Ramos (cell line): ENCODE results near the gene TMPRSS9.

Source experiments
- in situ Hi-C: fragments of 300-500 bp; cut with MboI; formaldehyde crosslinking; loops from one replicate; pipeline ENCODE4 v1.14.3; 2022; ENCODE audit warnings: low sequenced_read_pairs; ENCODE audit not compliant: unreplicated experiment

The TMPRSS9 gene

GRCh38 chr19:2385053-2385721 lies 25.1 kb downstream of the TMPRSS9 start:
- in situ Hi-C loops = no loop called here

DNA sequence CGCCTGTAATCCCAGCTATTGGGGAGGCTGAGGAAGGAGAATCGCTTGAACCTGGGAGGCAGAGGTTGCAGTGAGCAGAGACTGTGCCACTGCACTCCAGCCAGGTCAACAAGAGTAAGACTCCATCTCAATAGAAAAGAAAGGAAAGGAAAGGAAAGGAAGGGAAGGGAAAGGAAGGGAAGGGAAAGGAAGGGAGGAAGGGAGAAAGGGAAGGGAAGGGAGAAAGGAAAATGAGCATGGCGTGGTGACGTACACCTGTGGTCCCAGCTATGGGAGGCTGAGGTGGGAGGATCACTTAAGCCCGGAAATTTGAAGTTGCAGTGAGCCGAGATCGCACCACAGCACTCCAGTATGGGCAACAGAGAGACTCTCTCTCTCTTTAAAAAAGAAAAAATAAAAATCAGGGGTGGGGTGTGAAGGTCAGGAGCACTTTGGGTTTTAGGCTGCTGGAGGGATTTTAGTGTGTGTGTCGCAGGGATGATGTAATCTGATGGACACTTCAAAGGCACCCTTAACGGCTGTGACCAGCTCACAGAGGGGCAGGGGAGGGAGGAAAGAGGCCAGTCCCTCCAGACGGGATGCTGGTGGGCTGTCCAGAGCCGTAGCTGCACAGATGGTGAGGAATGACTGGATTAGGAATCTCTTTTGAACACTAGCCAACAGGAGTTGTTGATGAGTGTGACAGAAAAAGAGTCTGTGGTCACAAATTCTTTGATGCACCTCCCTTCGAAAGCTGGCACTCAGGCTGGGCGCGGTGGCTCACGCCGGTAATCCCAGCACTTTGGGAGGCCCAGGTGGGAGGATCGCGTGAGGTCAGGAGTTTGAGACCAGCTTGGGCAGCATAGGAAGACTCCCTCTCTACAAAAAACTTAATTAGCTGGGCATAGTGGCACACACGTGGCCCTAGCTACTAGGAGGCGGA lies 27.6 kb downstream of the TMPRSS9 start:
- in situ Hi-C loops = no loop called here

GRCh38 chr19:2389594-2389993 lies 29.5 kb downstream of the TMPRSS9 start:
- in situ Hi-C loops = no loop called here

- in situ Hi-C loops = loop anchor here (5.0 to 10.0 kb wide), 2 partner anchors 159 to 236 kb away; partner anchors contain the start of gene AP3D1
Measured at GRCh38 chr19:2391118-2391725, 31.2 kb downstream of the TMPRSS9 start.

- in situ Hi-C loops = loop anchor here (5.0 to 10.0 kb wide), 2 partner anchors 160 to 238 kb away; partner anchors contain the start of gene AP3D1
Measured at GRCh38 chr19:2392366-2392765, 32.3 kb downstream of the TMPRSS9 start.

DNA sequence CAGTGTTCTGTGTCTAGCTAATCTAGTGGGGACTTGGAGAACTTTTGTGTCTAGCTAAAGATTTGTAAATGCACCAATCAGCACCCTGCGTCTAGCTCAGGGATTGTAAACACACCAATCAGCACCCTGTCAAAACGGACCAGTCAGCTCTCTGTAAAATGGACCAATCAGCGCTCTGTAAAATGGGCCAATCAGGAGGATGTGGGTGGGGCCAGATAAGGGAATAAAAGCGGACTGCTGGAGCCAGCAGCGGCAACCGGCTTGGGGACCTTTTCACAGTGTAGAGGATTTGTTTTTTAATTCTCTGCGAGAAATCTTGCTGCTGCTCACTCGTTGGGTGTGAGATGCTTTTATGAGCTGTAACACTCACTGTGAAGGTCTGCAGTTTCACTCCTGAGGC lies 32.8 kb downstream of the TMPRSS9 start:
- in situ Hi-C loops = loop anchor here (5.0 to 10.0 kb wide), 2 partner anchors 161 to 238 kb away; partner anchors contain the start of gene AP3D1

DNA sequence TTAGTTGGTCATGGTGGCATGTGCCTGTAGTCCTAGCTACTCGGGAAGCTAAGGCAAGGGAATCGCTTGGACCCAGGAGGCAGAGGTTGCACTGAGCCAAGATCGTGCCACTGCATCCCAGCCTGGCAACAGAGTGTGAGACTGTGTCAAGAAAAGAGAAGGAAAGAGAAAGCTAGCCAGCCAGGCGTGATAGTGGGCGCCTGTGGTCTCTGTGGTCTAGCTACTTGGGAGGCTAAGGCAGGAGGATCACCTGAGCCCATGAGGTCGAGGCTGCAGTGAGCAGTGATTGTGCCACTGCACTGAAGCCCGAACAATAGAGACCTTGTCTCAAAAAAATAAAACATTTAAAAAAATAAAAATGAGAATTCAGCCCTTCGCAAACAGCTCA lies 34.0 kb downstream of the TMPRSS9 start:
- in situ Hi-C loops = loop anchor here (5.0 to 10.0 kb wide), 2 partner anchors 162 to 239 kb away; partner anchors contain the start of gene AP3D1

DNA sequence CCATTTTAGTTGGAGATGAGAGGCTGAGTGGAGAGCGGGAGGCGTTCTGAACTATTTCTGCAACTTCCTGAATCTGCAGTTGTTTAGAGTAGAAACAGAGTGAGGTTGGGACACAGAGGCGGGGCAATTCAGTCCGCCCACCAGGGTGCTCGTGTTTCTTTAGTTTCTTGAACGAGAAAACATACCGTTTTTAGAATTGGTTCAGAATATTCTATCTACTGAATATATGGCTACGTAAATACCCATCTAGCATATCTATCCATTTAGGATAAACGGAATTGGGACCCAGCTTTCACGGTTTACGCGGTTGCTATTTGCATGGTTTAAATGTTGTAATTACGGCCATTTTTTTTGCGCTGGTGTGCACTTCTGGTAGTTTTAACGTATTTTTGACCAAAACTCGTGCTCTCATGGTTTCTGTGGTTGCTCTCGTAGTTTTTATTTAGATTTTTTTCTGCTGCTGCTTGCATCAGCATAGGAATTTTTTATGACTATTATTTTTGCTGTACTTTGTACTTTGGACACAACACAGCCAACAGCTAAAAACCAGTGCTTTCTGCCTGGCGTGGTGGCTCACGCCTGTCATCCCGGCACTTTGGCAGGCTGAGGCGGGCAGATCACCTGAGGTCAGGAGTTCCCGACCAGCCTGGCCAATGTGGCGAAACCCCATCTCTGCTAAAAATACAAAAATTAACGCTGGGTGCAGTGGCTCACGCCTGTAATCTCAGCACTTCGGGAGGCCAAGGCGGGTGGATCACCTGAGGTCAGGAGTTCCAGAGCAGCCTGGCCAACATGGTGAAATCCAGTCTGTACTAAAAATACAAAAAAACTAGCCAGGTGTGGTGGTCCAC lies 34.6 kb downstream of the TMPRSS9 start:
- in situ Hi-C loops = loop anchor here (5.0 to 10.0 kb wide), 2 partner anchors 162 to 240 kb away; partner anchors contain the start of gene AP3D1

GRCh38 chr19:2395293-2395829 lies 35.3 kb downstream of the TMPRSS9 start:
- in situ Hi-C loops = loop anchor here (10.0 kb wide), 1 partner anchor 241 kb away; the partner anchor contains the start of gene AP3D1

DNA sequence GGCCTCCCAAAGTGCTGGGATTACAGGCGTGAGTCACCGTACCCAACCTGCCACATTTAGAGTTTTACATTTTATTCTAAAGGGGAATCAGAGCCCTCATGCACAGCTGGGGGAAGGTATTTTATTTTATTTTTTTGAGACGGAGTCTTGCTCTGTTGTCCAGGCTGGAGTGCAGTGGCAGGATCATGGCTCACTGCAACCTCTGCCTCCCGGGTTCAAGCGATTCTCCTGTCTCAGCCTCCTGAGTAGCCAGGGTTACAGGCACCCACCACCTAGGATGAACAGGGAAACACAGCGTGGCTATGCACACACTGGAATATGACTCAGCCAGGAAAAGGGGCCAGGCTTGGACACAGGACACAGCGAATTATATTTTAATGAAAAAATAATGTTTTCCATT lies 37.1 kb downstream of the TMPRSS9 start:
- in situ Hi-C loops = loop anchor here (10.0 kb wide), 1 partner anchor 242 kb away; the partner anchor contains the start of gene AP3D1

DNA sequence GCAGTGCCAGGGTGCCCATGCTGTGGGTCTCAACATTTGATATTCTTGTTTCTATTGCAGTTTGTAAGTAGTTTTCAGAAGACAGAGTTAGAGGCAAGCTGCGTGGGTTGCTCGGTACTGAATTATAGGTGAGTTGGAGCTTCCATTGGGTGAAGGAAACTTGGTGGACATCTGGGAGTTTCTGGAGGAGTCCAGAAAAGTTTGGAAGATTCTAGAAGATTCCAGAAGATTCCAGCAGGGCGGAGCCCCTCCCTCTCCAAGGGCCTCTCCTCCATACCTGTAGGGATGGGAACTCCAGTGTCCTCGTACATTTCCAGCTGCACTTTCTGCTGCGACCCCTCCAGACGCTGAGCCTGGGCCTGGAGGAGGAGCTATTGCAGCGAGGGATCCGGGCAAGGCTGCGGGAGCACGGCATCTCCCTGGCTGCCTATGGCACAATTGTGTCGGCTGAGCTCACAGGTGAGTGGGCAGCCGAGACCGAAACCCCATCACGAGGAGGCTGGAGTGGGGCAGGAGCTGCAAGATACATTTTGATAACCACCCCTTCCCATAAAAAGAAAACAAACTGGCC lies 38.8 kb downstream of the TMPRSS9 start:
- in situ Hi-C loops = loop anchor here (10.0 kb wide), 1 partner anchor 244 kb away; the partner anchor contains the start of gene AP3D1

DNA sequence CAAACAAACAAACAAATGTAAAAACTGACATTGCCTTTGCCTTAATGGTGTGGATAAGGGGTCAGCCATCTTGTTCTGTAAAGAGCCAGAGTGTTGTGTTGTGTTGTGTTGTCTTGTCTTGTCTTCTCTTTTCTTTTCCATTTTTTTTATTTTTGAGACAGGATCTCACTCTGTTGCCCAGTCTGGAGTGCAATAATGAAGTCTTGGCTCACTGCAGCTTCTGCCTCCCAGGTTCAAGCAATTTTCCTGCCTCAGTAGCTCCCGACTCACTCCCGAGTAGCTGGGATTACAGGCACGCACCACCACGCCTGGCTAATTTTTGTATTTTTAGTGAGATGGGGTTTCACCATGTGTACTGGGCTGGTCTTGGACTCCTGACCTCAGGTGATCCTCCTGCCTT lies 39.5 kb downstream of the TMPRSS9 start:
- in situ Hi-C loops = loop anchor here (10.0 kb wide), 1 partner anchor 245 kb away; the partner anchor contains the start of gene AP3D1

DNA sequence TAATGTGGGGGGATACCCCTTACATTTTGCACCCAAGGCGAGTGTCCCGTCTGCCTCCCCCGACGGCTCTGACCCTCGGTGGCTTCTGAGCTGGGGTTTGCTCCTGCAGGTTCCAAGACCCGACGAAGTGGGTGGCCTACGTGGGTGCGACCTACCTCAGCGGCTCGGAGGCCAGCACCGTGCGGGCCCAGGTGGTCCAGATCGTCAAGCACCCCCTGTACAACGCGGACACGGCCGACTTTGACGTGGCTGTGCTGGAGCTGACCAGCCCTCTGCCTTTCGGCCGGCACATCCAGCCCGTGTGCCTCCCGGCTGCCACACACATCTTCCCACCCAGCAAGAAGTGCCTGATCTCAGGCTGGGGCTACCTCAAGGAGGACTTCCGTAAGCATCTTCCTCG lies 48.2 kb downstream of the TMPRSS9 start:
- in situ Hi-C loops = no loop called here

DNA sequence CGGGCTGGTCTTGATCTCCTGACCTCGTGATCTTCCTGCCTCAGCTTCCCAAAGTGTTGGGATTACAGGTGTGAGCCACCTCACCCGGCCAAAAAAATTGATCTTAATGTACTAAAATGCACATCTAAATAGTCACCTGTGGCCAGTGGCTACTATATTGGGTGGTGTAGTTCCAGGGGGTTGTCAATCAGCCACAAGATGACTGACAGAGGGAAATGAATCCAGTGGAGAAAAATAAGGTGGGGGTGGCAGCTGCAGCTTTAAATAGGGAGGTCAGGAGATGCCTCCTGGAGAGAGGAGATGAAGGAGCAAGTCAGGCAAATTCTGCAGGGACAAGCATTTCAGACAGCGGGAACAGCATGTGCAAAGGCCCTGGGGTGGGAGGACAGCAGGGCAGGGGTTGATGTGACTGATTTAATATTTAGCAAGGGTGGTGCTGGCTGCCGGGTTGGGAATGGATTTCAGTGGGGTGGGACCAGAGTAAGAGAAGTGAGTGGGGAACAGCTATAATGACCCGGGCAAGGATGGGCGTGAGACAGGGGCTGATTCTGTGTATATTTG lies 49.4 kb downstream of the TMPRSS9 start:
- in situ Hi-C loops = no loop called here

GRCh38 chr19:2410023-2410422 lies 50.0 kb downstream of the TMPRSS9 start:
- in situ Hi-C loops = no loop called here

DNA sequence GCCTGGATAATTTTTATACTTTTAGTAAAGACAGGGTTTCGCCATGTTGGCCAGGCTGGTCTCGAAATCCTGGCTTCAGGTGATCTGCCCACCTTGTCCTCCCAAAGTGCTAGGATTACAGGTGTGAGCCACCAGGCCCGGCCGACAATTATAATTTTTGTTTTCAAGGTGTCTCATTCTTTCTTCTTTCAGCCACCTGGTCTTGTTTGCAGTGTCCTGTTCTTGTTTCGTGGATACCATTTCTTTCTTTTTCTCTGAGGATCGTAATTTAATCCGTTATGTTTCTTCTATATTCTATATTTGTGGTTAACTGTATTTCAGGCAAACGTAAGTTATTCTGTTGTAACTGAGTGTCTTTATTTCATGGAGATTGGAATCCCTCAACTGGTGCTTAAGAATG lies 51.6 kb downstream of the TMPRSS9 start:
- in situ Hi-C loops = no loop called here

GRCh38 chr19:2412449-2412848 lies 52.4 kb downstream of the TMPRSS9 start:
- in situ Hi-C loops = no loop called here

DNA sequence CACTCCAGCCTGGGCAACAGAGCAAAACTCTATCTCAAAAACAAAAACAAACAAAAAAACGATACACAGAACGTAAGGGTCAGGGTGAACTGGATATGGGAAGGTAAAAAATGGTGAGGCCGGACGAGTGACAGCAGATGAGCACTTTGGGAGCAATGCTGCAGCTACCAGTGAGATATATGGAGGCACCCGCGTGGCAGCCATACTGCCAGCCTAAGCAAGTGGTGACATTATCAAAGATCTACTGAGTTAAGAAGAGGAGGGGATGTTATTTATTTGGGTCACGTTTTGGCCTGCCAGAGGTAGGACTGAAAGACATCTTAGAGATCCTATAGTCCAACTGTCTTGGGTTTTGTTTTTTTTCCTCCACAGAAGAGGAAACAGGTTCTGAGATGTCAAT lies 53.1 kb downstream of the TMPRSS9 start:
- in situ Hi-C loops = no loop called here

DNA sequence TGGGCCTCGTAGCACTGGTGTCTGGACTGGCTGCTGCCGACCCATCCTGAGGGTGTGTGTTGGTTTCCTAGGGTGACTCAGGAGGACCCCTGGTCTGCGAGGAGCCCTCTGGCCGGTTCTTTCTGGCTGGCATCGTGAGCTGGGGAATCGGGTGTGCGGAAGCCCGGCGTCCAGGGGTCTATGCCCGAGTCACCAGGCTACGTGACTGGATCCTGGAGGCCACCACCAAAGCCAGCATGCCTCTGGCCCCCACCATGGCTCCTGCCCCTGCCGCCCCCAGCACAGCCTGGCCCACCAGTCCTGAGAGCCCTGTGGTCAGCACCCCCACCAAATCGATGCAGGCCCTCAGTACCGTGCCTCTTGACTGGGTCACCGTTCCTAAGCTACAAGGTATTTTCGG lies 53.6 kb downstream of the TMPRSS9 start:
- in situ Hi-C loops = no loop called here
